Smooth muscle cell (in vitro differentiated cells): ENCODE results near the gene FXYD6. TPM values are rescaled to one million over a fixed set of nuclear protein-coding genes. Genes with fewer than 3 reads are reported as not detected.

ENCODE experiments used
- DNase-seq: peaks from one replicate; lab custom pipeline; 2025; ENCODE audit not compliant: unreplicated experiment; lab: John Stamatoyannopoulos, UW
- H2AFZ ChIP-seq: fragments of 200-600 bp; sonication (generic); 2 replicates; pipeline ENCODE4 v1.6.0; 2016; ENCODE audit warnings: antibody characterized with exemption, low read depth, mild to moderate bottlenecking
- H3F3A ChIP-seq: fragments of 200-600 bp; sonication (generic); 2 replicates; pipeline ENCODE4 v1.6.0; 2017; ENCODE audit warnings: antibody characterized with exemption, low read depth
- H3K27ac ChIP-seq: fragments of 200-600 bp; sonication (generic); 2 replicates; pipeline ENCODE4 v1.5.1; 2016; ENCODE audit warnings: low read depth, mild to moderate bottlenecking
- H3K27me3 ChIP-seq: fragments of 200-600 bp; sonication (generic); 2 replicates; pipeline ENCODE4 v1.6.1; 2016; ENCODE audit warnings: low read depth, mild to moderate bottlenecking
- H3K36me3 ChIP-seq: fragments of 200-600 bp; sonication (generic); 2 replicates; pipeline ENCODE4 v1.5.1; 2016; ENCODE audit warnings: low read depth
- H3K4me1 ChIP-seq: fragments of 200-600 bp; sonication (generic); 2 replicates; pipeline ENCODE4 v1.5.1; 2016; ENCODE audit warnings: low read depth
- H3K4me2 ChIP-seq: fragments of 200-600 bp; sonication (generic); 2 replicates; pipeline ENCODE4 v1.6.0; 2016; ENCODE audit warnings: mild to moderate bottlenecking
- H3K4me3 ChIP-seq: fragments of 200-600 bp; sonication (generic); 2 replicates; pipeline ENCODE4 v1.5.1; 2016; ENCODE audit warnings: mild to moderate bottlenecking
- H3K79me2 ChIP-seq: fragments of 200-600 bp; sonication (generic); 2 replicates; pipeline ENCODE4 v1.6.0; 2016; ENCODE audit warnings: low read depth, mild to moderate bottlenecking
- H3K9ac ChIP-seq: fragments of 200-600 bp; sonication (generic); 2 replicates; pipeline ENCODE4 v1.6.0; 2016; ENCODE audit warnings: low read depth
- H3K9me3 ChIP-seq: fragments of 200-600 bp; sonication (generic); replicated peaks from 2 replicates; pipeline ENCODE4 v1.5.1; 2016; ENCODE audit warnings: low read depth
- H4K20me1 ChIP-seq: fragments of 200-600 bp; sonication (generic); 2 replicates; pipeline ENCODE4 v1.6.0; 2016; ENCODE audit warnings: low read depth
- WGBS: methylation state at CpG from one replicate; pipeline ENCODE4 v1.1.7; 2016; ENCODE audit warnings: low lambda C conversion rate; 5-methylcytosine and 5-hydroxymethylcytosine counted together
- polyA plus RNA-seq: library from polyadenylated mRNA; unstranded; fragments of >200 nt; fragmentation: Nextera tagmentation; extraction: Ambion mirVana; gene quantifications from 2 replicates; pipeline ENCODE4 v1.2.1, GENCODE V29; 2016
- total RNA-seq: library from RNA; depleted of rRNA; stranded (reverse); fragments of >200 nt; gene quantifications from 2 replicates; pipeline ENCODE4 v1.2.3, GENCODE V29; 2014
- TF ChIP-seq, protein P1 (sequence below): fragments of 200-600 bp; sonication (generic); IDR thresholded peaks from 2 replicates; pipeline ENCODE4 v1.5.1; 2017; ENCODE audit warnings: borderline replicate concordance, mild to moderate bottlenecking, antibody characterized with exemption; ENCODE audit not compliant: insufficient read depth, poor library complexity, severe bottlenecking

Gene FXYD6
- total and polyA plus RNA-seq, 2 experiments from 2014 or later: 27.7 to 84.5 TPM

DNA sequence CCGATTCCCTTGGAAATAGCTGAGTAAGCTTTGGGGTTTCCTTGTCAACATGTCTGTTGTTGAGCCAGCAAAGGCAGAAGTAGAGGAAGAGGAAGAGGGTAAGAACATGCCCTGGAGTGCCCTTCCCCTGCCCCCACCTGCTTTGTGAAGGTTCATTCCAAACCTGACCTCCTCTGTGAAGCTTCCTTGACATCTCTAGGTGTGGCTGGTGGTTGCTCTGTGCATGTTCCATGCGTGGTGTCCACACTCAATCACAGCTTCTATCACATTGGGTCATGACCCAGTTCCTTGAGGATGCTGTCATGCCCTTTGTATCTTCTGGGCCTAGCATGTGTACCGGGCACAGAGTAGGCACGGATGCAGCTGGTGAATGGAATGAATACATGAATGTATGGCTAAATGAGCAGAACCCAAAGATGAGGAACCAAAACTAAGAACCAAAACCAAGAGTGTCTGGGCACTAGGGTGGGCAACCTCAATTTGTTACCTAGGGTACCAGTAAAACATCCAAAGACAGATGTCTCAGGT is 23.7 kb upstream of the FXYD6 start:
- no peak overlapping the region for H2AFZ ChIP-seq
- no peaks in the 10 kb centered on the region for H4K20me1 ChIP-seq
- H3K4me2 ChIP-seq: no peak overlapping the region
- no peak overlapping the region for H3K9ac ChIP-seq
- H3K36me3 ChIP-seq: no peaks in the 10 kb centered on the region
- H3K4me1 ChIP-seq: no peaks in the 10 kb centered on the region
- WGBS: 87% methylated on average over 4 of the region's 4 CpGs
- no peaks in the 10 kb centered on the region for H3K79me2 ChIP-seq
- no peaks in the 10 kb centered on the region for H3F3A ChIP-seq
- DNase-seq: no peak
- H3K27ac ChIP-seq: no peak overlapping the region
- H3K9me3 ChIP-seq: no peaks in the 10 kb centered on the region
- no peak overlapping the region for H3K4me3 ChIP-seq
- TF ChIP-seq, protein P1, sequence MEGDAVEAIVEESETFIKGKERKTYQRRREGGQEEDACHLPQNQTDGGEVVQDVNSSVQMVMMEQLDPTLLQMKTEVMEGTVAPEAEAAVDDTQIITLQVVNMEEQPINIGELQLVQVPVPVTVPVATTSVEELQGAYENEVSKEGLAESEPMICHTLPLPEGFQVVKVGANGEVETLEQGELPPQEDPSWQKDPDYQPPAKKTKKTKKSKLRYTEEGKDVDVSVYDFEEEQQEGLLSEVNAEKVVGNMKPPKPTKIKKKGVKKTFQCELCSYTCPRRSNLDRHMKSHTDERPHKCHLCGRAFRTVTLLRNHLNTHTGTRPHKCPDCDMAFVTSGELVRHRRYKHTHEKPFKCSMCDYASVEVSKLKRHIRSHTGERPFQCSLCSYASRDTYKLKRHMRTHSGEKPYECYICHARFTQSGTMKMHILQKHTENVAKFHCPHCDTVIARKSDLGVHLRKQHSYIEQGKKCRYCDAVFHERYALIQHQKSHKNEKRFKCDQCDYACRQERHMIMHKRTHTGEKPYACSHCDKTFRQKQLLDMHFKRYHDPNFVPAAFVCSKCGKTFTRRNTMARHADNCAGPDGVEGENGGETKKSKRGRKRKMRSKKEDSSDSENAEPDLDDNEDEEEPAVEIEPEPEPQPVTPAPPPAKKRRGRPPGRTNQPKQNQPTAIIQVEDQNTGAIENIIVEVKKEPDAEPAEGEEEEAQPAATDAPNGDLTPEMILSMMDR: no peak
- H3K27me3 ChIP-seq: no peaks in the 10 kb centered on the region

DNA sequence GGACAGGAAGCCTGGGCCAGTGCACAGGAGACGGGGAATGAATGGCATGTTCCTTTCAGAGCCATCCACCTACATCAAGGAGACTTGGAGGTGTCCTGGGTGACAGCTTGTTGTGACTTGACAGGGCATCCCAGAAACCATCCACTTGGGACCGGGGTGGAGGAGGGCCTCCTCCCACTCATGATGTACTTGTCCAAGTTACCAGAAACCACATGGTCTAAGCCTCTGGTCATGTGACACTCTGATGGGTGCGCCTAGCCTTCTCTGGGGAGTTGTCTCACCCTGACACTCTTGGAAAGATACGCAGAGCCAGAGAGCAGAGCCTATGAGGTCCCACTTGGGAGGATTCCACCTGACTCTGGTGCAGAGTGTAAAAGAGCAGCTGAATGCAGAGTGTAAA is 21.6 kb upstream of the FXYD6 start:
- Histone ChIP-seq H3K27ac (no peak overlapping the region), H3K36me3 (no peaks in the 10 kb centered on the region), H3K4me1 (no peaks in the 10 kb centered on the region), H3K79me2 (no peaks in the 10 kb centered on the region), H3K27me3 (no peaks in the 10 kb centered on the region), H2AFZ (no peak overlapping the region), H3K9ac (no peak overlapping the region), H3K4me2 (no peak overlapping the region), H3F3A (no peaks in the 10 kb centered on the region), H4K20me1 (no peaks in the 10 kb centered on the region), H3K4me3 (no peak overlapping the region), H3K9me3 (no peaks in the 10 kb centered on the region)
- TF ChIP-seq, protein P1: no peak
- no peak for DNase-seq
- WGBS: 83% methylated on average over 4 of the region's 4 CpGs

DNA sequence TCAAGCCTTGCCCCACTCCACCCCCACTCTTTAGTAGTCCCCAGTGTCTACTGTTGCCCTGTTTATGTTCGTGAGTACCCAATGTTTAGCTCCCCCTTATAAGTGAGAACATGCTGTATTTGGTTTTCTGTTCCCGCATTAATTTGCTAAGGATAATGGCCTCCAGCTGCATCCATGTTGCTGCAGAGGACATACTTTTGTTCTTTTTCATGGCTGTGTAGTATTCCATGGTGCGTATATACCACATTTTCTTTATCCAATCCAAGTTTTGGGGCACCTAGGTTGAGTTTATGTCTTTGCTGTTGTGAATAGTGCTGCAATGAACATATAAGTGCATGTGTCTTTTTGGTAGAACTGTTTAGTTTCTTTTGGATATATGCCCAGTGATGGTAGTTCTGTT is 16.2 kb upstream of the FXYD6 start:
- Histone ChIP-seq H3K9me3 (no peaks in the 10 kb centered on the region), H3F3A (peaks cover 4% of the 10 kb centered on the region), H3K9ac (no peak overlapping the region), H2AFZ (no peak overlapping the region), H3K4me3 (no peak overlapping the region), H4K20me1 (no peaks in the 10 kb centered on the region), H3K79me2 (no peaks in the 10 kb centered on the region), H3K27me3 (no peaks in the 10 kb centered on the region), H3K4me2 (no peak overlapping the region), H3K36me3 (no peaks in the 10 kb centered on the region), H3K4me1 (no peaks in the 10 kb centered on the region), H3K27ac (no peak overlapping the region)
- no peak for DNase-seq
- TF ChIP-seq, protein P1: no peak
- 96% methylated on average over 3 of the region's 3 CpGs for WGBS

DNA sequence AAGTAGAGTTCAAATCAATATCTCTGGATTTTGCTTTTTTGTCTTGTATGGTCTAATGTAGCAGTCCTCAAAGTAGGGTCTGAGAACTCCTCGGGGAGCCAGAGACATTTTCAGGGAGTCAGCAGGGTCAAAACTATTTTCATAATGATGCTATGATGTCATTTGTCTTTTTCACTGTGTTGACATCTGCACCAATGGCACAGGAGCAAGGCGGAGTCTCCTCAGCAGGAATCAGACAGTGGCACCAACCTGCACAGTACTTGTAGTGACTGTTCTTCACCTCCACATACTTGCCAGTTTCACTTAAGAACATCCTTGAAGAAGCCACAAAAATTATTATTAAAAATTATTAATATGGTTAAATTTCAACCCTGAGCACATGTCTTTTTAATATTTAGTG is 14.9 kb upstream of the FXYD6 start:
- Histone ChIP-seq H4K20me1 (no peaks in the 10 kb centered on the region), H3K27ac (no peak overlapping the region), H3K27me3 (no peaks in the 10 kb centered on the region), H3K4me3 (no peak overlapping the region), H3K9ac (no peak overlapping the region), H3F3A (peaks cover 4% of the 10 kb centered on the region), H3K79me2 (no peaks in the 10 kb centered on the region), H3K4me2 (no peak overlapping the region), H3K36me3 (no peaks in the 10 kb centered on the region), H3K4me1 (no peaks in the 10 kb centered on the region), H2AFZ (no peak overlapping the region), H3K9me3 (no peaks in the 10 kb centered on the region)
- TF ChIP-seq, protein P1: no peak
- WGBS: 98% methylated on average over 2 of the region's 2 CpGs
- DNase-seq: no peak
